WTC11 (cell line): ENCODE results near the gene LIMCH1. TPM values are rescaled to one million over a fixed set of nuclear protein-coding genes. Genes with fewer than 3 reads are reported as not detected.

Source experiments
- ATAC-seq: fragments of 200-7000 bp; cut with Tn5 transposase; 2 replicates; pipeline ENCODE4 v1.10.0; 2021; ENCODE audit warnings: mild to moderate bottlenecking, moderate library complexity
- CTCF ChIA-PET: fragments of 300-600 bp; sonication (Branson Sonifier 250); formaldehyde crosslinking; loops from one replicate; lab custom pipeline; 2021; ENCODE audit warnings: antibody characterized with exemption; lab: Charles Lee
- POLR2A ChIA-PET: fragments of 350-600 bp; sonication (Branson Sonifier 250); formaldehyde crosslinking; loops from one replicate; lab custom pipeline; 2021; ENCODE audit warnings: antibody characterized with exemption; lab: Charles Lee
- DNase-seq: peaks from one replicate; pipeline ENCODE4 v3.0.0; 2021; ENCODE audit warnings: low spot score
- H3K27ac Mint-ChIP-seq: 2 replicates; pipeline ENCODE4 v1.8.0; 2021; ENCODE audit warnings: mixed read lengths
- H3K27me3 Mint-ChIP-seq: 2 replicates; pipeline ENCODE4 v1.8.0; 2021; ENCODE audit warnings: low read depth, mild to moderate bottlenecking, moderate library complexity, mixed read lengths
- H3K36me3 Mint-ChIP-seq: 2 replicates; pipeline ENCODE4 v1.8.0; 2021; ENCODE audit warnings: mixed read lengths
- H3K4me1 Mint-ChIP-seq: 2 replicates; pipeline ENCODE4 v1.8.0; 2022; ENCODE audit warnings: mixed read lengths
- H3K4me3 Mint-ChIP-seq: 2 replicates; pipeline ENCODE4 v1.8.0; 2021; ENCODE audit warnings: mild to moderate bottlenecking, moderate library complexity, mixed read lengths
- H3K9me3 Mint-ChIP-seq: 2 replicates; pipeline ENCODE4 v1.8.0; 2021; ENCODE audit warnings: mixed read lengths
- ATF3 ChIP-seq: sonication (generic); formaldehyde crosslinking; conservative IDR thresholded peaks from 2 replicates; pipeline ENCODE4 v1.8.1; 2022; ENCODE audit warnings: mild to moderate bottlenecking, missing genetic modification reagents
- E2F5 ChIP-seq: sonication (generic); formaldehyde crosslinking; IDR thresholded peaks from 2 replicates; pipeline ENCODE4 v1.8.1; 2022; ENCODE audit warnings: mild to moderate bottlenecking, moderate library complexity, missing genetic modification reagents
- EMX1 ChIP-seq: fragments of 250-450 bp; sonication (Bioruptor Pico); IDR thresholded peaks from 2 replicates; pipeline ENCODE4 v1.8.0; 2021; ENCODE audit warnings: mild to moderate bottlenecking
- ERG ChIP-seq: fragments of 250-450 bp; sonication (Bioruptor Pico); IDR thresholded peaks from 2 replicates; pipeline ENCODE4 v1.8.0; 2021; ENCODE audit warnings: mild to moderate bottlenecking
- ESRRA ChIP-seq: sonication (generic); formaldehyde crosslinking; IDR thresholded peaks from 2 replicates; pipeline ENCODE4 v1.8.1; 2022; ENCODE audit warnings: mild to moderate bottlenecking, missing genetic modification reagents, borderline replicate concordance
- FOXK1 ChIP-seq: sonication (generic); formaldehyde crosslinking; IDR thresholded peaks from 2 replicates; pipeline ENCODE4 v1.8.0; 2022; ENCODE audit warnings: mild to moderate bottlenecking, moderate library complexity, missing genetic modification reagents
- FOXP4 ChIP-seq: sonication (generic); formaldehyde crosslinking; IDR thresholded peaks from 2 replicates; pipeline ENCODE4 v1.8.0; 2022; ENCODE audit warnings: mild to moderate bottlenecking, missing genetic modification reagents
- GRHL2 ChIP-seq: fragments of 250-450 bp; sonication (Bioruptor Pico); IDR thresholded peaks from 2 replicates; pipeline ENCODE4 v1.8.0; 2022; ENCODE audit warnings: mild to moderate bottlenecking, moderate library complexity; ENCODE audit not compliant: insufficient replicate concordance, severe bottlenecking
- IRF2 ChIP-seq: sonication (generic); formaldehyde crosslinking; IDR thresholded peaks from 2 replicates; pipeline ENCODE4 v1.8.0; 2022; ENCODE audit warnings: low read depth, missing genetic modification reagents, borderline replicate concordance
- JAZF1 ChIP-seq: fragments of 250-450 bp; sonication (Bioruptor Pico); IDR thresholded peaks from 2 replicates; pipeline ENCODE4 v1.9.0; 2021; ENCODE audit warnings: moderate library complexity, mild to moderate bottlenecking, inconsistent platforms
- KAT7 ChIP-seq: sonication (generic); formaldehyde crosslinking; IDR thresholded peaks from 2 replicates; pipeline ENCODE4 v1.8.1; 2023; ENCODE audit warnings: missing genetic modification reagents, mild to moderate bottlenecking, borderline replicate concordance
- MAX ChIP-seq: sonication (generic); formaldehyde crosslinking; IDR thresholded peaks from 2 replicates; pipeline ENCODE4 v1.8.0; 2022; ENCODE audit warnings: mild to moderate bottlenecking, missing genetic modification reagents
- MXD4 ChIP-seq: fragments of 250-450 bp; sonication (Bioruptor Pico); IDR thresholded peaks from 2 replicates; pipeline ENCODE4 v1.8.0; 2021; ENCODE audit warnings: mild to moderate bottlenecking, moderate library complexity, borderline replicate concordance
- NFE2L1 ChIP-seq: sonication (generic); formaldehyde crosslinking; IDR thresholded peaks from 2 replicates; pipeline ENCODE4 v1.8.1; 2023; ENCODE audit warnings: missing genetic modification reagents
- PREB ChIP-seq: sonication (generic); formaldehyde crosslinking; IDR thresholded peaks from 2 replicates; pipeline ENCODE4 v1.8.1; 2022; ENCODE audit warnings: mild to moderate bottlenecking, missing genetic modification reagents, moderate library complexity, borderline replicate concordance
- TEAD1 ChIP-seq: sonication (generic); formaldehyde crosslinking; IDR thresholded peaks from 2 replicates; pipeline ENCODE4 v1.8.0; 2022; ENCODE audit warnings: mild to moderate bottlenecking, missing genetic modification reagents
- ZBTB43 ChIP-seq: sonication (generic); formaldehyde crosslinking; IDR thresholded peaks from 2 replicates; pipeline ENCODE4 v1.8.1; 2023; ENCODE audit warnings: mild to moderate bottlenecking, missing genetic modification reagents
- ZNF138 ChIP-seq: sonication (generic); formaldehyde crosslinking; conservative IDR thresholded peaks from 2 replicates; pipeline ENCODE4 v1.8.1; 2022; ENCODE audit warnings: mild to moderate bottlenecking, moderate library complexity, missing genetic modification reagents
- ZNF317 ChIP-seq: sonication (generic); formaldehyde crosslinking; IDR thresholded peaks from 2 replicates; pipeline ENCODE4 v1.8.1; 2023; ENCODE audit warnings: low read depth, mild to moderate bottlenecking, moderate library complexity, missing genetic modification reagents, borderline replicate concordance
- ZNF423 ChIP-seq: fragments of 250-450 bp; sonication (Bioruptor Pico); IDR thresholded peaks from 2 replicates; pipeline ENCODE4 v2.1.2; 2022; ENCODE audit warnings: mild to moderate bottlenecking, moderate library complexity
- ZNF425 ChIP-seq: fragments of 250-450 bp; sonication (Bioruptor Pico); conservative IDR thresholded peaks from 2 replicates; pipeline ENCODE4 v1.9.0; 2021; ENCODE audit warnings: mild to moderate bottlenecking
- ZNF671 ChIP-seq: fragments of 250-450 bp; sonication (Bioruptor Pico); IDR thresholded peaks from 2 replicates; pipeline ENCODE4 v1.8.0; 2021; ENCODE audit warnings: mild to moderate bottlenecking
- total RNA-seq: library from RNA; stranded (reverse); gene quantifications from 3 replicates; pipeline ENCODE4 v1.2.3, GENCODE V29; 2021

LIMCH1 gene
- total RNA-seq, 1 experiment from 2014 or later: 0.92 TPM

- no peak for TF ChIP-seq FOXP4 (CRISPR knock-in tag)
- no peak for TF ChIP-seq PREB (CRISPR knock-in tag)
- no peak for TF ChIP-seq EMX1 (CRISPR knock-in tag)
- TF ChIP-seq MAX: no peak
- TF ChIP-seq MXD4 (CRISPR knock-in tag): no peak
- TF ChIP-seq ERG (CRISPR knock-in tag): no peak
- TF ChIP-seq IRF2 (CRISPR knock-in tag): no peak
- TF ChIP-seq ZNF671 (CRISPR knock-in tag): no peak
Measured at GRCh38 chr4:41719417-41719816, 181.5 kb downstream of the LIMCH1 start (continued).

- no peak overlapping the region for H3K27ac Mint-ChIP-seq
- ChIA-PET CTCF (no interaction called here), POLR2A (no interaction called here)
- no peak for DNase-seq
- H3K4me3 Mint-ChIP-seq: no peak overlapping the region
- TF ChIP-seq ATF3 (CRISPR knock-in tag) (no peak), ZNF671 (CRISPR knock-in tag) (no peak), E2F5 (CRISPR knock-in tag) (no peak), TEAD1 (CRISPR knock-in tag) (no peak), ZNF423 (CRISPR knock-in tag) (no peak), ZNF425 (CRISPR knock-in tag) (no peak), ESRRA (CRISPR knock-in tag) (no peak), JAZF1 (CRISPR knock-in tag) (no peak), FOXP4 (CRISPR knock-in tag) (no peak), KAT7 (CRISPR knock-in tag) (no peak), GRHL2 (CRISPR knock-in tag) (no peak), FOXK1 (CRISPR knock-in tag) (no peak), ZNF317 (no peak), ERG (CRISPR knock-in tag) (no peak), NFE2L1 (CRISPR knock-in tag) (no peak), ZNF138 (no peak), ZBTB43 (CRISPR knock-in tag) (no peak)
- H3K36me3 Mint-ChIP-seq: peaks cover 5% of the 10 kb centered on the region; the same call in 1 of the 2 replicates
- H3K27me3 Mint-ChIP-seq: peaks cover 53% of the 10 kb centered on the region
- peaks cover 10% of the 10 kb centered on the region for H3K9me3 Mint-ChIP-seq
- no peaks in the 10 kb centered on the region for H3K4me1 Mint-ChIP-seq
- ATAC-seq: no peak
Measured at GRCh38 chr4:41722181-41722580, 184.2 kb downstream of the LIMCH1 start.
